ENCODE measurements around the gene GPSM1.
"Not testable (repeated sequence)": the region's sequence is repeated elsewhere in the genome, so short reads cannot be mapped to it uniquely, and the experiment has no call there.

Gene GPSM1

DNA sequence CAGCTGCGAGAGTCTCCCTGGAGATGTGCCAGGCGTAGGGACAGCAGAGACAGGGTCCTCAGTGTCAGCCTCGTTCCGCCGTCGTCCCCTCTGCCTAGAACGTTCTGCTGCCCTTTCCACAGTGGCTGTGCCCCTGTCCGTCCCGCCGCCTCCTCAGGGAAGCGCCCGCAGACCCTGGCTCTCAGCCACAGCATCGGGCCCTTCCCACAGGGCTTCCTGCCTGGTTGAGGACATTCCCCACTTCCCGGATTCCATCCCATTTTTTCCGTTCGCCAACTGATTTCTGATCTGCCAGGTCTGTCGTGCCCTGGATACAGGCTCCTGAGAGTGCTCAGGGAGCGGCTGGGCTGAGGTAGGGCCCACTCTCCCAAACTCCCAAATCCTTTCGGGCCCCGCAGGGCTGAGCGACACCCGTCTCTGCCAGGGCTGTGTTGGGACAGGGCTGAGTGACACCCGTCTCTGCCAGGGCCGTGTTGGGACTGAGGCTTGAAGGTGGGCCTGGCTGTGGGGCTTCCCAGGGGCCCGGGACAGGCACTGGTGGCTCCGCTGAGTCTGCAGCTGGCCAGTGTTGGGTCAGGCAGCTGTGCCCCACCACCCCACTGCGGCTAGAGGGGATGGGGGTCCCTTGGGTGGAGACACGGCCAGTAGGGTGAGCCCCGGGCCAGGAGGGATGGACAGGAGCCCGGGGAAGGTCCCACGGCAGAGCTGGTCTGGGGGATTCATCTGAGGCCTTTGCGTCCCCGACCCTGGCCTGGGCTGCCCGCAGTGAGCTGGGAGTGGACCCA is 20.3 kb downstream of the GPSM1 start:
- DNase-seq, result no peak

DNA sequence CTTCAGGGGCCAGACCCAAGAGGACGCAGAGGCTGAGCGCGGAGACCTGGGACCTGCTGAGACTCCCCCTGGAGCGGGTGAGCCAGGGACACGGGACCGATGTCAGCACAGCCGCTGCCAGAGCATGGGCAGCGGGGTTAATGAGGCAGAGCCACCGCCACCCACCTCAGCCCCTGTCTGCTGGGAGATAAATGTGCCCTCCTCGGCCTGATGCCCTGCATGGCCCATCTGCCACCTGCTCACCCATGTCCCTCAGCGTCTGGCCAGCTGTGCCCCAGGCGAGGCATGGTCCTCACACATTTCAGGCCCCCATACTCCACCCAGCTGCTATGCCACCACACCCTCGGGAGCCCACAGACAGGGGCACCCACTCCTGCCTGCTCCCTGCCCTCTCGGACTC is 21.4 kb downstream of the GPSM1 start:
- DNase-seq, result no peak

DNA sequence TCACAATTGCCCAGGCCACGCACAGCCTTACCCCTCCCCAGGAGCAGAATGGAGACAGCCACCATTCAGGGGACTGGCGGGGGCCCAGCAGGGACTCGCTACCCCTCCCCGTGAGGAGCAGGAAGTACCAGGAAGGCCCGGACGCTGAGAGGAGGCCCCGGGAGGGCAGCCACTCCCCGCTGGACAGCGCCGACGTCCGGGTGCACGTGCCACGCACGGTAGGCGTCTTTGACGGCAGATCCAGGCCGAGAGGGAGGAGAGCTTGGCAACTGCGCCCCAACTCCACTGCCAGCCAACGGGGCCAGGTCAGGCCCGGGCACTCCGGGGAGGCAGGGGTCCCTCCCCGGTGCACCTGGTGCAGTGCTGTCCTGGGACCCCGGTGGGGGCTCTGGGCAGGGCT is 22.2 kb downstream of the GPSM1 start:
- no peak for DNase-seq

DNA sequence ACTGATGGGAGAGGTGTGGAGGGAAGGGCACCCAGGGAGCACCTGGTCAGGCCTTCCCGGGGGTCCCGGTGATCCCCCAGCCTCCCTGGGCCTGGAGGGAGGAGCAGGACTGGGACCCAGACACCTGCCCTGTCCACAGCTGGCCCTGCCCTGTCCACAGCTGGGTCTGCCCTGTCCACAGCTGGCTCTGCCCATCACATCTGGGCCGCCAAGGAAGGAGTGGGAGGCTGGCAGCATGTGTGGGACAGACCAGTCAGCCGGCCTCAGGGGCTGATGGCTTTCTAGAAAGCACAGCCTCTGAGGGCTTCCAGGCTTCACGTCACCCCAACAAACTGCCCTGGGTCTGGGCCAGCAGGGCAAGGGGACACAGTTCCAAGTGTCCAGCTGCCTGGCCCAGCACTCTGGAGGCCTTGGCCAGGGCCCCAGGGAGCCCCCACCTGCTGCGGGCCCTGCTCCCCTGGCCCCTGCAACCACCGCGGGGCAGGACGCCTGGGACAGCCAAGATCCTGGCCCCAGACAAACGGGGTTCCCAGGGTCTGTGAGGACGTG is 24.0 kb downstream of the GPSM1 start:
- DNase-seq, result no peak

DNA sequence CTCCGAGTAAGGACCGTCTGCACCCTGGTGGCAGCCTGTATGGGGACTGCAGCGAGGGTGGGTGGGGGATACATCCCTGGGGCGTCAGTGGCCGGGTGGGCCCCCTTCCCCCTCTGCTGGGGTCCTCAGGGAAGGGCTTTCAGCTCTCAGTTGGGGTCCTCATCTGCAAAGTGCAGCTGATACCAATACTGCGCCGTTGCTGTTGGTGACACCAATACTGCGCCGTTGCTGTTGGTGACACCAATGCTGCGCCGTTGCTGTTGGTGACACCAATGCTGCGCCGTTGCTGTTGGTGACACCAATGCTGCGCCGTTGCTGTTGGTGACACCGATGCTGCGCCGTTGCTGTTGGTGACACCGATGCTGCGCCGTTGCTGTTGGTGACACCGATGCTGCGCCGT is 24.5 kb downstream of the GPSM1 start:
- not testable (repeated sequence) for DNase-seq

DNA sequence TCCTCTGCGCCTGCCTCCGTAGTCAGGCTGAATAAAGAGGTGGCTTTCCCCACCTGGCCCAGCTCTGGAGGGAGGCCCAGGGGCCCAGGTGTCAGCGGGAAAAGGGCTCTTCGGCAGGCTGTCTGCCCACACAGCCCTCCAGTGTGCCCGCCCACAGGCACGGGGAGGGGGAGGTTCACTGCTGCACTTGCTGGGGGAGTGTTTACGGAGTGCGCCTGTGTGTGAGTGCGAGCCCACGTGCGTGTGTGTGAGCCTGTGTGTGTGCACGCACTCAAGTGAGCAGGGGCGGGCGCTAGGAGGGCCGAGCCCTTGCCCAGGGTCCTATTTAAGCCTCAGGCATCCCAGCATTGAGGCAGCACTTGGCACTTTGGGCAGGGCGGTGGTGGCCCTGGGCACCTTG is 25.3 kb downstream of the GPSM1 start:
- no peak for DNase-seq

DNA sequence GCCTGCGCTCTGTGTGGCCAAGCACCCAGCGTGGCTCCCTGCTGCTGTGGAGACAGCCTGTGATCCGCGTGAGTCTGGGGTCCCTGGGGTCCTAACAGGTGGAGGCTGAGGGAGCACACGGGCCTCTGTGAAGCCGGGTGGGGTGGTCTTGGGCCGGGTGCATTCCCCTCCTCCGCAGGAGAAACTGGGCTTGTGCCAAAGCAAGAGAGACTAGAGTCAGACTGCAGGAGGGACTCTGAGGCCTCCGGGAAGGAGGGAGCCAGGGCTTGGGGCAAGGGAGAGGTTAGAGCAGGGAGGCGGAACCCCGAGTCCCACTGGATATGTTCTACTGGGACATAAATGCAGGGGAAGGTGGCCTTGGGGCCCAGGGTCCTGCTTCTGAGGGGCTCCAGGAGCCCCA is 25.7 kb downstream of the GPSM1 start:
- DNase-seq, result no peak

DNA sequence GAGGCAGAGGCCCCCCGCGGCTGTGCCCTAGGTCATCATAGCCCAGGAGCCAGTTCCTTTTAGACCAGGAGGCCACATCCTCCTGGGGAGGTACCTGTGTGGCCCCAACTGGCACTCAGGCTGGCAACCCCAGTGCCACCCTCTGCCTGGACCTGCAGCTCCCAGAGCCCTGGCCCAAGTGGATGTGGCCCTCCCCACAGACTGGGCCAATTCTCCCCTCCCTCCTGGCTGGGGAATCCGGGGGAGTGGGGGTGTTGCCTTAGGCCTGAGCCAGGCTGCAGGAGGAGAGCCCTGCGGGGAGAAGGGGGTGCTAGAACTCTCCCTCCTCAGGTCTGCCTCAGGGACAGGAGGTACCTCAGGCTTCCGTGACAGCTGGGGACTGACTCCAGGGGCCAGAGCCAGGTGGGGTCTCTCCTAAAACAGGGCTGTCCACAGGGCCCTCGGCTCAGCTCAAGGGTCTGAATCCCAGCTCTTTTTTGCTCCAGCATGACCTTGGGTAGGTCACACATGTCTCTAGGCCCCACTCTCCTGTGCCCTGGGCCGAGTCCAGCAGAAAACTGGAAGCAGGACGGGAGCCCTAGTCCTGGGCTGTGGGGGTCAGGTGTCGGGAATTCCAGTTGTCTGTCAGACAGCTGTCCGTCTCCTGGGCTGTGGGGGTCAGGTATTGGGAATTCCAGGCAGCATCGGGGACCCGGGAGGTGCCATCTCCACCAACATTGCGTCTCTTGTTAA is 26.6 kb downstream of the GPSM1 start:
- no peak for DNase-seq

DNA sequence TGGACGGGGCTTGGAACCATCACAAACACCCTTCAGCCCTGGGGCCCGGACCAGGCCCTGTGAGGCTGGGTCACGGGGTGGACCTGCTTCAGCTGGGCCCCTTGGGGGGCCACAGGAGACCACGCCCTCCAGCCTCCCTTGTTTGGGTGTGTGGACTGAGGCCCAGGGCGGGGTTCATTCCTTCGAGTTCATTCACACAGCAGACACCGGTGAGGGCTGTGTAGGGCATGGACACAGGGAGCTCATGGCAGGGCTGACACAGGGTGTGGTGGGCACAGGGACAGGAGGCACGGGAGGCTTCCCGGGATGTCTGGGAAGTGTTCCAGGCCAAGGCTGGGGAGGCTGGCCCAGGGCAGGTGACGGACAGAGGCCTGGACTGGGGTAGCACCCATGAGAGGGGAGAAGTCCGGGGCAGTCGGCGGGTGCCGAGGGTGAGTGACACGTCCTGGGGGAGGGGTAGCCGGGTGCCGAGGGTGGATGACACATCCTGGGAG is 27.3 kb downstream of the GPSM1 start:
- no peak for DNase-seq

DNA sequence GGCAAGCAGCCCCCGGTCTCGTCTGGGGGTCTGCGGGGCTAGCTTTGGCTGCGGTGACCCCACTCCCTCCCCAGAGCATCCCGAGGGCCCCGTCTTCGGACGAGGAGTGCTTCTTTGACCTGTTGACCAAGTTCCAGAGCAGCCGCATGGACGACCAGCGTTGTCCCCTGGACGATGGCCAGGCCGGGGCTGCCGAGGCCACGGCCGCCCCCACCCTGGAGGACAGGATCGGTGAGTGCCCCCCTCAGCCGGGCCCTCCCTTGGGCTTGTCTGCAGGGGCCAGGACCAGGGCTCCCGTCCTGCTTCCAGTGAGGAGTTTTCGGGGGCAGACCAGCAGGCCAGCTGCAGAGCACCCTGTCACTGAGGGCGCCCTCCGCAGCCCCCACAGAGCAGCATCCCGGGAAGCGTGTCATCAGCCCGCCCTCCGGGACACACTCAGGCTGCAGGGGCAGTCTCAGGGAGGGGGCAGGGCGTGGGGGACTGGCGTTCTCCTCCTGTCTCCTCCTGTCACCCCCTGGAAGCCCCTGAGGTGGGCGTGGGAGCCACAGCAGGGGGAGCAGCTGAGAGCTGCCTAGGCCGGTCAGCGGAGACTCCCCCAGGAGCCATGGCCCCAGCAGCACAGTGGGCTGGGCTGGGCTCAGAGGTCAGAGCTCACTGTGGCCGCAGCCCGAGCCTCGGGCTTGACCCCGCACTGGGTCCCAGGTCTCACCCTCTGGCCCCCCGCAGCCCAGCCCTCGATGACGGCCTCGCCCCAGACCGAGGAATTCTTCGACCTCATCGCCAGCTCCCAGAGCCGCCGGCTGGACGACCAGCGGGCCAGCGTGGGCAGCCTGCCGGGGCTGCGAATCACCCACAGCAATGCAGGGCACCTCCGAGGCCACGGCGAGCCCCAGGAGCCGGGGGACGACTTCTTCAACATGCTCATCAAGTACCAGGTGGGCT is 28.5 kb downstream of the GPSM1 start:
- DNase-seq, result no peak

DNA sequence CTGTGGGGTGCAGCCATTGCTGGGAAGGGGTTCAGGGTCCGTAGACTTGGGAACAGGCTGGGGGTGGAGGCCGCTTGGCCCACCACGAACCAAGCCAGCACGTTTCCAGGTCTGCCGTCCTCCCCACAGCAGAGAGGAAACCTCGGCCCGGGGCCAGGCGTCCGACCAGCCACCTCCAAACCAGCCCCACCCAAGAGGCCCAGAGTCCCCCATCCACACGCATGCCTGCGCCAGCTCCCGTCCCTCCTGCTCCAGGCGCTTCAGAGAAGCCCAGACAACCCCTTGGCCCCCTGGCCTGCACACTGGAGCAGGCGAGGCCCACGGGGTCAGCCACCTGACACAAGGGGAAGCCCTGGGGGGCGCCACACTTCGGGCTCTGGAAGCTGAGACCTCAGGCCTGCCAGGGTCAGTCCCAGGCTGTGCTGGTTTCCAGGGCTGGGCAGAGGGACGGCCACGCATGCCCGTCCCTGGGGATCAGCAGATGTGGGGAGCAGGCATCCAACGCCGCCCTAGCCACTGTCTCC is 29.9 kb downstream of the GPSM1 start:
- DNase-seq, result no peak

DNA sequence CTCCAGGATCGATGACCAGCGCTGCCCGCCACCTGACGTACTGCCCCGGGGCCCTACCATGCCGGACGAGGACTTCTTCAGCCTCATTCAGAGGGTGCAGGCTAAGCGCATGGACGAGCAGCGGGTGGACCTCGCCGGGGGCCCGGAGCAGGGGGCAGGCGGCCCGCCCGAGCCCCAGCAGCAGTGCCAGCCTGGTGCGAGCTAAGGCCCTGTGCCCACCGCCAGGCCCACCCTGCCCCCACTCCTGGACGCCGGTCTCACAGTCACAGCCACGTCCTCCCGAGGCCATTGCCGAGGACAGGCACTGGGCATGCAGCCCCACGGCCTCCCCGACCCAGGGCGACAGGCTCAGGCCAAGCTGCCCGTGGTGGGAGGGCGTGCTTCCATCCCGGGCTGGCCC is 30.7 kb downstream of the GPSM1 start:
- DNase-seq, result no peak

DNA sequence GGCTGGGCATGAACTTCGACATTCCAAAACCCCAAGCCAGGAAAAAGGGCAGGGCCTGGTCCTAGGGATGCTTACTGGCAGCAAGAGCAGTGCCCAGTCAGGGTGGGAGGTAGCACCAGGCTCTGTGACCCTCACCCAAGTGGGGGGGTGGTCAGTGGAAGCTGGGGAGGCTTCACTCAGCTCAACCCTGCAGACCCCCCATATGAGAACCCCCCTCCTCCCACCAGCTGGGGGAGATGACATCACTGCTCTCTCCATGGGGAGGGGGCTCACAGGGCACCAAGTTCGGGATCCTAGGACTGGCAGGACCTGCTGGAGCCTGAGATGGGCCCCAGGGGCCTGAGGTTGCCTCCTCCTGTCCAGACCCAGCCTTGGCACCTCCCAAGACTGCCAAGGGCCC is 31.5 kb downstream of the GPSM1 start:
- no peak for DNase-seq

DNA sequence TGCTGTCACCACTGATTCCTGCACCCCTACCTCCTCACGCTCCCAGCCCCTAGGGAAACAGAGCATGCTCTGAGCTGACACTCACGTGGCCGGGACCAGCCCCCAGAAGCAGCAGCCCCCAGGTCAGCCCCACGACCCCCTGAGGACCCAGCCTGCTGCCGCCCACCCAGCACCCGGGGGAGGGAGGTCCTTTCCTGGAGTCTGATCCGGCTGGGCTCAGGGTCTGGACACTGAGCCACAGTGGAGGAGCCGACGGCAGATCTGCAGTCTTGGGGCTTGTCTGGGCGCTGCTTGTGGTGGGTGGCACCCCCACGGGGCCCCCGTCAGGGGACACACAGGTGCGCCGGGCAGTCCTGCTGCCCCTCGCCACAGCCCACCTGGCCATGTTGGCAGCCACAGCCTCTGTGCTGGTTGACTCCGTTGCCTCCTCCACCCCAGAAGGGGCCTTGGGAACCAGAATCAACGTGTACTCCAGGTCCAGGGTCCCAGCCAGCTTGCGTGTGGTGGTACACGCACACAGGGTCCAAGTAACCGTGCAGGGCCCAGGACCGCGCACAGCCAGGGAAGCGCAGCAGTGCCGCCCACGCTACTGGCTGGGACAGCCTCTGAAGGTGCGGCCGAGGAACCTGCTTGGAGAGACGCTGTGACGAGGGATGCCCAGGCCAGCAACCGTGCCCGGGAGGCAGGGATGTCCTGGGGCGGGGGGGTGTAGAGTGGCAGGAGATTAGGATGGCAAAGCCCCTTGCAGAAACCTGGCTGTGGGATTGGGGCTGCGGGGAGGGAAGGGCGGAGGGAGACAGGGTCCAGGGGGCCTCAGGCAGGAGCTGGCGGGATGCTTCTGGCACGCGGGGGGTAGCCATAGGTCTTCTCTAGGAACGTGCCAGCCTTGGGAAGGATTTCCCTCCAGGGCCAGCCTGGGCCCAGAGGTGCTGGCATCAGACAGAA is 32.7 kb downstream of the GPSM1 start:
- no peak for DNase-seq

DNA sequence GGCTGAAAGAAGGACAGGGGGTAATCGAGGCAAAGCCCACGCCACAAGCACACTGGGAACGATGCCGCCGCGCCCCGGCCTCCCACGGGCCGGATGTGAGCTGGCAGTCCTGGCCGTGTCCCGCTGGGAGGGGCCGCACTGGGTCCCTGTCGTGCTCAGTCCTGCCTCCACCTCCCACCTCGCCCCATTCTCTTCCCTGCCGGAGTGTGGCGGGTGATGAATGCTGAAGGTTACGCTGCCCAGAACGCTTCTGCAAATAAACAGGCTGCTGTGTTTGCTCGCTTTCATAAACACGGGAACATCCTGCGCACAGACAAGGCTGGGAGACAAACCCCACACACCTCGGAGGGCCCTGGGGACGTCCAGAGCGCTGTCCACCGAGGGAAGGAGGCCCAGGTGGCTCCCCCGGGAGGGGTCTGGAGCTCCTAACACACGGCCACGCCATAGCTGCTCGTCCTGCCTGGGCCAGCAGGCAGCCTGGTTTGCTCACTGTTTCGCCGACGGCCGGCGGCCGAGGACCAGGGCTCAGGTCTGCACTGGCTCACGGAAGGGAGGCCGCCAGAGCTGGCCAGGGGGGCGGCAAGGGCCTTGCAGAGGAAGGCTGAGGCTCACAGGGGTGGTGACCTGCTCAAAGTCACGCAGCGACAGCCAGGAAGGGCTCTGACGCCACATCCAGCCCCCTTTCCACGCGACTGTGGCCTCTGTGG is 33.9 kb downstream of the GPSM1 start:
- DNase-seq, result no peak

DNA sequence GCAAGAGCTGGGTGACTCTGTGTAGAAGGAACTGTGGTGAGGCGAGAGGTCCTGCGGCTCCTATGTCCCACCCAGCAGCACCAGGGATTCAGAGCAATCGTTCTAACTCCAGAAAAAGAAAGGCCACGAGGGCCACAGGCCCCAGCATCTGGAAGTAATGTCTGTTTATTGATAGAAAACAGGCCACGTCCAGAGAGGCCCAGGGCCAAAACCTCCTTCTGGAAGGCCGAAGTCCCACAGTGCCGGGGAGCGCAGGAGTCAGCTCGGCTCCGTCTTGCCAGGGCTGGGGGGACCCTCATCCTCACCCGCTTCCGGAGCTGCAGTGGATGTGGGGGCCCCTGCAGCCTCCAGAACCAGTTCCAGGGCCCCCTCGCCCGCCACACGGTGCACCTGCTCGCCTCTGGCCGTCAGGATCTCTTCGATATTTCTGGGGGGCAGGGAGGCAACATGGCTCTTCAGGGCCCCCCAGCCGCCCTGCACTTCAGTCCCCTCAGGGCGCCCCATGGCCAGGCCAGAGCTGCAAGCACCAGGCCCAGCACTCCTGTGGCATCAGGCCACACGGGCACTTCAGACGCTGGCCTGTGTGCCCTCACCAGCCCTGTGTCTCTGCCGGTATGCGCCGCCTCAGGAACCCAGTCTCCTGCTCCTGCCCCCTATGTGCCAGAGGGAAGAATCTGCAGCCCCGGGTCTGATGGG is 34.6 kb downstream of the GPSM1 start:
- DNase-seq, result no peak

DNA sequence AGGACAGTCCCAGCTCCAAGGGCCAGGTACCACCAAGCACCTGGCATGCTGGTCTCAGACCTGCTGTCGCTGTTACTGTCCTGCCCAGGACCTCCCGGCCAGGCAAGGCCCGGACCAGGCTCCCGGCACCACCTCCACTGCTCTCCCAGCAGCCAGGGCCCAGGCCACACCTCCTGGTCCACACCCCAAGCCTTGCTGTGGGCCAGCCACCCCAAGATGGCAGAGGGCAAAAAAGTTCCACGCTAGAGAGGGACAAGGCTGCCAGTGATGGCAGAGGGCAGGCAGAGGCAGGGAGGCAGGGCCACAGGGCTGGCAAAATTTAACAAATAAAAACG is 35.1 kb downstream of the GPSM1 start:
- no peak for DNase-seq

DNA sequence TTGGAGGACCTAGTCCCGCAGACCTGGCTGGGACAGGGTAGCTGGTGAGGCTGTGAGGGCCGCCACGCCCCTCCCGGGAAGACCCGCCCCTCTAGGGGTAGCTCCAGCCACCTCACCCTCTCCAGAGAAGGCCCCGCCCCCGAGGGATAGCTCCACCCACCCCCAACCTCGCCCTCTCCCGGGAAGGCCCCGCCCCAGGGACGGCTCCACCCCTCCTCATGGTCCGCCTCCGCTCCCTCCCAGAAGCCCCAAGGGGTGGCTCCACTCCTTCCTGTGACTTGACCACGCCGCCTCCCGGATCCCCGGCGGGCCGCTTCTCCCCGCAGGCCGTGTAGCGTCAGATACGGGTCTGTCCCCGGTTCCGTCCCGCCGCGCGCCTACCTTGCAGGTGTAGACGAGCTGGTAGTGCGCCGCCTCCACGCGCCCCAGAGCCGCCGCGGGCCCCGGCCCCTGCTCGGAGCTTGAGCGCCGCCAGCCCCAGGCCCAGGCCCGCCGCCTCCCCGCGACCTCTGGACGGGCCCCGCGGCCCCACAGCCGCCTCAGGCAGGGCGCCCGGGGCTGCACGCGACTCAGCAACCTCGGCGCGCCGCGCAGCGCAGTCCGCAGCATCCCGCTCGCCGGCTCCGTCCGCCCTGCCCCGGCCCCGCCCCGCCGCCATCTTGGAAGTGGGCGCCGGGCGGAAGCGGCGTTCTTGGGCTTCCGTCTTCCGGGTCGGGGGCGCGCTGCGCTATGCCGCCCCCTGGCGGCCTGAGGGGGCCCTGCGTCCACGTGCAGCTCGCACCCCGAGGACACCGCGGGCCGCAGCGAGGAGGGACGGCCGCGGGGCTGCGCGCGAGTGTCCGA is 36.0 kb downstream of the GPSM1 start, which contains the start of gene DNLZ:
Gene DNLZ, minus strand, starts transcription at position 639 of the 843 bp plus-strand sequence. Its CDS starts 30 bp downstream, at position 609.
- DNase-seq, result peak; percentile 93

All from CD4-positive, alpha-beta T cell treated with Interleukin-1 beta for 1 hour (primary cell).